Measurements from ENCODE around the gene TRAF4.
A peak's percentile ranks its signal among the peaks of the same experiment; 100 is the strongest.
"Not testable (repeated sequence)": the region's sequence is repeated elsewhere in the genome, so short reads cannot be mapped to it uniquely, and the experiment has no call there.

Gene TRAF4

DNA sequence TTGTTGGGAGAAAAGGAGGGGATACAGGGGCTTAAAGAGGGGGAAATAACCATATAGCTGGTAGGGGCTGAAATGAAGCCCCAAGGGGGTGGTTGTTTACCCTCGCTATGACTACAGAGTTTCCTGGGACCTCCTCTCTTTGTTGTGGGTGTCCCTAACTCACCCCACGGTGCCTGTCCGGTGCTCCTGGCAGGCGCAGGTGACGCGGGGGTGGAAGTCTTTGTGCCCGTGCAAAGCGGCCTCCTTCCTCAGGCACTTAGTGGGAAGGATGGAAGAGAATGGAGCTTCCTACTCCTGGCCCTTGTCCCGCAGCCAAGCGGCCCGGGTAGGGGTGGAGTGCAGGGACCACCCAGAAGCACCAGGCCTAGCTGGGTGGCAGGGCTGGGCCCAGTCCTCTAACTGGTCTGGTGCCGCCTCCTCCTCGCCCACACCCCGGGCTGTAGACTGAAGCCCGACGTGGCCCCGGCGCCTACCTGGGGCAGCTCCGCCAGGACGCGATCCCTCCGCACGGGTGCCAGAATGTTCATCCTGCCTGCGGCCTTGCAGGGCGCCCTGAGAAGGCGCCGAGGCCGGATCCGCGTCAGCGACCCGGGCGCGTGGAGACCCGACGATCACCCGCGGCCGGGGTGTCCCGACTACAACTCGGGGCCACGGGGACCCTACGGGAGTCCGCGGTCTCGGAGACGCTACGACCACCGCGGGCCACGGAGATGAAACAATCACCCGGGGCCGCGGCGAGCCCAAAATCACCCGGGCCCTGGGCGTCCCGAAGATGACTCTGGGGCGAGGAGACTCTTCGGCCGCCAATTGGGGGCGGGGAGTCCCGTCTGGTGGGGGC lies 26.9 kb upstream of the TRAF4 start:
- no peak for DNase-seq

DNA sequence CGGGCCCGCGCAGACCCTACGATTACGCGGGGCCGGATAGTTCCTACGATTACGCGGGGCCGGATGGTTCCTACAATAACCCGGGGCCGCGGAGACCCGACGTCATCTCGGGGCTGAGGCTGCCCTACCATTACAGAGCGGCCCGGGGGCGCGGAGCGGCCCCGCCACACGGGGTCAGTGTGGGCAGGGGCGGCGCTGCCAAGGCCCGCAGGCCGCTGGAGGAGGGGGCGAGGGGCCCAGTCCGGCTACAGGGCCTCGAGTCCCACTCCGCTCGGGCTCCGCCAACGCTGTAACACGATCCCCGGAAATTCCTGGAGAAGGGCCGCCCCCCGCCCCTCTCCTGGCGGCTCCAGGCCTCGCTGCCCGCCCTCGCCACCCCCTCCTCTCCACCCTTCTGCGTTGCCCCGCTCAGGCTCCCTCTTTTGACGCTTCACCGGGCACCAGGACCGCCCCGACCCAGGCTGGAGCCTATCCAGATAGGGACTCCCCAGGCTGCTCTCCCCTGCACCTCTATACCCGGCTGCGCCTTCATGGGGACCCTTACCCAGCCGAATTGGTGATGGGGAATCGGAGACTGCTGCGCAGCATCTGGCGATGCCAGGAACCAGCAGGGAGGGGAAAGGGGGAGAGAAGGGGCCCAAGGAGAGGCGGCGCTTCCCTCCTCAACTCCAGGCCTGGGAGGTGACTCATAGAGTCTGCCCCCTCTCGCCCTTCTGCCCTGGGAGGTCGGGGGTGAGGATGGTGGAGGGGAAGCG lies 26.1 kb upstream of the TRAF4 start, which contains the start of gene RAB34:
Gene RAB34 (minus strand): TSS at position 291 of the 755 bp plus-strand sequence. CDS start 602 bp downstream, outside the sequence.
- no peak for DNase-seq

DNA sequence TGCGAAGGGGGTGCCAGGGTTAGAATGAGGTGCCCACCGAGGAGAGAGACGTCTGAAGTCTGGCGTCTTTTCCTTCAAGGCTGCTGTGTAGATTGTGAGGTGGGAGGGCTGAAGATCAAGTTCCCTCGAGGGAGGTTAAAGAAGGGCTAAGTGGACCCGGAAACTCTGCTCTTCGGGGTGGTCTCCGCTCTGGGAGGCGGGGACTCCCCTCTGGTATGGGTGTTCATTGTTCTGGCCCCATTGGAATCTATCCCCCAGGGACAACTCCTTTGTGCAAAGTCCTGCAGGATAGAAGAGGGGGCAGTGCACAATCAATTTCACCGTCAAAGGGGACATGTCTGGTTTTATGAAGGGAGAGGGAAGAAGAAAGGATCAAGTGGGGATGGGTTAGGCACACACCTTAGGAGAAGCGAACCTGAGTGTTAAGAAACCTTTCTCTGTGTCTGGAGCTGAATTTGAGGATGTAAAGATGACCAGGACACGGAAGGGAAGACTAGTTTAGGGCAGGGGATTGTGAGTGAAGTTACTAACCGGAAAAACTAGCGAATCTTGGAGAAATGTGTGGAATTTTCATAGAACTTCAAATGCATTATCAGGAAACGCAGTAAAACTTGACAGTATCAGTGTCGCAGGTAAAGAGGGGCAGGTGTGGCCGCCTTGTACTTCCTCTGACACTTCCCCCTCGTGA lies 25.3 kb upstream of the TRAF4 start:
- DNase-seq: no peak

DNA sequence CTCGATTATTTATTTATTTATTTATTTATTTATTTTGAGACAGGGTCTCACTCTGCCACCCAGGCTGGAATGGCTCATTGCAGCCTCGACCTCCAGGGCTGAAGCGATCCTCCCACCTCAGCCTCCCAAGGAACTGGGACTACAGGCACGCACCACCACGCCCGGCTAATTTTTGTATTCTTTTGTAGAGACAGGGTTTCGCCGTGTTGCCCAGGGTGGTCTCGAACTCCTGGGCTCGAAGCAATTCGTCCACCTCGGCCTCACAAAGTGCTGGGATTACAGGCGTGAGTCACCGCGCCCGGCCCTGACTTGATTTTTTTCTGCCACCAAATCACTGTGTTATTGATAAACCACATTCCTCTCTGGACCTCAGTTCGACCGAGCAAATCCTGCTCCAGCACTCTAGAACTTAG lies 24.8 kb upstream of the TRAF4 start:
- DNase-seq: no peak

DNA sequence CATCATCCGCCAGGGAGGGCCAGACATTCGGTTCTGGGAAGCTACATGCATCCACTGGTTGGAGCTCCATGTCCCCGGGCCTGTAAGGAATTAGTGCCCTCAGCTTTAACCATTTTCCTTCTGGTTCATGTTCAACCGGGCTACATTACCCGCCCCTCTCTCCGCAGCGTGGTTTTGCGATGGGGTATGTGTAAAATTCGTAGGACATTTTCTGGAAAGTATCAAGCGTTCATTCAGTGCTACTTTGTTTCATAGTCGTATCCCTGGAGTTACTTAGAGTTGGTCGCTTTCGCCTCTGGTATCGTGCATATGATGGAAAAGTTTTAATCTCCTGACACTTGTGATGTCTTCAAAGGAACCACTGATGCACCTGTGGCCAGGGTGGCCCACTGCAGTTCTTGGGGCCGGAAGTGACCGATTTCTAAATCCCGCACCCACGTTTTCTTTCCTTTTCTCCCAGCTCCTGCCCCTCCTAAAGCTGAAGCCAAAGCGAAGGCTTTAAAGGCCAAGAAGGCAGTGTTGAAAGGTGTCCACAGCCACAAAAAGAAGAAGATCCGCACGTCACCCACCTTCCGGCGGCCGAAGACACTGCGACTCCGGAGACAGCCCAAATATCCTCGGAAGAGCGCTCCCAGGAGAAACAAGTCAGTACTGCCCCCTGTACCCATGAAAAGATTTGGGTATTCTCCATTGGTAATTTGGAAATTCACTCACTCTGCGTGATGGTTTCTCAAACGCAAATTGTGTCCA lies 23.4 kb upstream of the TRAF4 start:
- peak; percentile 50 for DNase-seq

DNA sequence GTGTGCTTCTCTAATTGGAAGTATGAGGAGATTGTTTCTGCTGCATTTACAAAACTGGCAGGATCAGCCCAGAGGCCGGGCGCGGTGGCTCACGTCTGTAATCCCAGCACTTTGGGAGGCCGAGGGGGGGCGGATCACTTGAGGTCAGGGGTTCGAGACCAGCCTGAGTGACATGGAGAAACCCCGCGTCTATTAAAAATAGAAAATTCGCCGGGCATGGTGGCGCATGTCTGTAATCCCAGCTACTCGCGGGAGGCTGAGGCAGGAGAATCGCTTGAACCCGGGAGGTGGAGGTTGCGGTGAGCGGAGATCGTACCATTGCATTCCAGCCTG lies 22.8 kb upstream of the TRAF4 start:
- not testable (repeated sequence) for DNase-seq

DNA sequence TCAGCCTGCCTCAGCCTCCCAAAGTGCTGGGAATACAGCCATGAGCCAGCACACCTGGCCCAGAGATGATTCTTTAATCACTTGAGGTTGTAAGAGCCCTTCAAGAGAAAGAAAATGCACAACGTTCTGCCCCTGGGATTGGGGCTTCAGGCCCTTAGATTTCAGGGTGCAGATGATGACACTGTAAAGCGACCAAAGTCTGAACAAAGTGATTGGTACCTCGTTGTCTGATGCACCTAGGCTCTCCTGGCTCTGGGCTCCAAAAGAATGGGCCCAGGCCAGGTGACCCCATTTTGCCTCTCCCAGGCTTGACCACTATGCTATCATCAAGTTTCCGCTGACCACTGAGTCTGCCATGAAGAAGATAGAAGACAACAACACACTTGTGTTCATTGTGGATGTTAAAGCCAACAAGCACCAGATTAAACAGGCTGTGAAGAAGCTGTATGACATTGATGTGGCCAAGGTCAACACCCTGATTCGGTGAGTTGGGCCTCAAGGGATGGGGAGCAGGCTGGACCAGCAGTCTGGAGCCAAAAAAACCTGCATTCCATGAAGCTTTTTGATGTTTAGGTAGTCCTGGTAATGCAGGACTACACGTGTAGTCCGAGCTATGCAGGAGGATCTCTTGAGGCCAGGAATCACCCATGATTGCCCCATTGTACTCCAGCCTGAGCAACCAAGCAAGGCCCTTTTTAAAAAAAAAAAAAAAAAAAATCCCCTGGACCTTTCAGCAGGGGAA lies 21.2 kb upstream of the TRAF4 start:
- no peak for DNase-seq

DNA sequence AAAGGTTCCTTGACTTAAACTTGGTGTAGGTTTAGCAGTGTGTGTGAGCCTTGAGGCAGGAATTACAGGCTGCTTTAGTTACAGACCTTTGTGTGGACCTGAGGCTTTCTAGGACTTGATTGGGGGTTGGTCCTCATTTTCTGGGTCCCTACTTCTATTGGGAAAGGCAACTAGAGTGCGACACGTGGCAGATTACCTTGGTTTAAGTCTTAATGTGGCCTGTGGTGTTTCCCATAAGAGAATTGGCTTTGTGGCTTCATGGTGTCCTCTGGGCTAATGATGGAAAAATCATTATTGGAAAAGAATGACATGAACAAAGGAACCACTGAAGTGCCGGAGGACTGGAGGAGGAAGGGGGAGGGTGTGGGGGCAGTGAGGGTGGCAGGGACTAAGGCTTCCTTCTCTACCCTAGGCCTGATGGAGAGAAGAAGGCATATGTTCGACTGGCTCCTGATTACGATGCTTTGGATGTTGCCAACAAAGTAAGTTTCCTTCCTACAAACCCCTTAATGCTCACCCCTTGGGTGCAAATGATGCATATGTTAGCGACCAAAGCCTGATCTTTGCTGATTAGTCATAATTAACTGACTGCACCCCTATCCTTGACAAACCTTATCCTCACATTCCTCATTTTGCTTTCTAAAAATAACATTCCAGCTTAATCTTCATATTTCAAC lies 20.5 kb upstream of the TRAF4 start:
- DNase-seq: no peak

DNA sequence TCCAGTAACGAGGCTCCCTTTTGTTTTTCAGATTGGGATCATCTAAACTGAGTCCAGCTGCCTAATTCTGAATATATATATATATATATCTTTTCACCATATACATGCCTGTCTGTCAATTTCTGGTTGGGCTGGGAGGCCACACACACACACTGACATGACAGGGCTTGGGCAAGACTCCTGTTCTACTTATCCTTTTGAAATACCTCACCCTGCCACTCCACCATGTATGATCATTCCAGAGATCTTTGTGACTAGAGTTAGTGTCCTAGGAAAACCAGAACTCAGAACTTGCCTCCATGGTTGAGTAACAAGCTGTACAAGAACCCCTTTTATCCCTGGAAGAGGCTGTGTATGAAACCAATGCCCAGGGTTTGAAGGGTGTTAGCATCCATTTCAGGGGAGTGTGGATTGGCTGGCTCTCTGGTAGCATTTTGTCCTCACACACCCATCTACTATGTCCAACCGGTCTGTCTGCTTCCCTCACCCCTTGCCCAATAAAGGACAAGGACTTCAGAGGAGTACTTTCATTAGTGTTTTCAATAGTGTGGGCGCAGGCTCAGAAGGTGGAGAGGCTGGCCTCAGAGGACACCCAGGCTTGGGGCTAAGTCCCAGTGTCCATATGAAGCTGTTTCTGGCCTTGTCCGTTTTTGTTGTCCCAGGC lies 19.8 kb upstream of the TRAF4 start:
- not testable (repeated sequence) for DNase-seq

DNA sequence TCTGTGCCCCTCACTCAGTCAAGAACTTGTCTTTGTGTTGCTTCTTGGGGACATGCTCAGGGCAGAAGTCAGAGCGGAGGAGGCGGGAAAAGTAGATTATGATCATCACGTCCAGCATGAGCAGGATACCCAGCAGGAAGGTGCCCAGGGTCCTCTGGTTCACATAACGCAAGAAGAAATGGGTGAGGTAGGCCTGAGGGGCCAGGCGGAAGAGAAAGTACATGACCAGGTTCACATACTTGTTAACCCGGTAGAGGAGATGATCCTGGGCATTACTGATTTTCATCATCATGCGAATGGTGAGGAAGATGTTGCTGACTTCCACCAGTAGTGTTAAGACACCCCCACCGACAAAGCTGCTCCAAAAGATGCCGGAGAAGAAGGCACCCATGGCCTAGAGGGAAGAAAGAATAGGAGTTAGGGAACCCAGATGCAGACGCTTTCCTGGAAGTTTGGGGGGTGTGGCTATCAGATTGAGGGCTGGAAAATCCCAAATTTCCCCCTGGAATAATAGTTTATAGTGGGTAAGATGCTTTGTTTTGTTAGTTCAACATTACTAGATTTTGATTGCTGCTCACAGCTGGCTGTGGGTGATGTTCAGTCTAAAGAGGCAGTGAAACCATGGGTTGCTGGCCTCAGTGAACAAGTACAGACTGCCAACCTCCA lies 19.2 kb upstream of the TRAF4 start:
- DNase-seq: no peak

DNA sequence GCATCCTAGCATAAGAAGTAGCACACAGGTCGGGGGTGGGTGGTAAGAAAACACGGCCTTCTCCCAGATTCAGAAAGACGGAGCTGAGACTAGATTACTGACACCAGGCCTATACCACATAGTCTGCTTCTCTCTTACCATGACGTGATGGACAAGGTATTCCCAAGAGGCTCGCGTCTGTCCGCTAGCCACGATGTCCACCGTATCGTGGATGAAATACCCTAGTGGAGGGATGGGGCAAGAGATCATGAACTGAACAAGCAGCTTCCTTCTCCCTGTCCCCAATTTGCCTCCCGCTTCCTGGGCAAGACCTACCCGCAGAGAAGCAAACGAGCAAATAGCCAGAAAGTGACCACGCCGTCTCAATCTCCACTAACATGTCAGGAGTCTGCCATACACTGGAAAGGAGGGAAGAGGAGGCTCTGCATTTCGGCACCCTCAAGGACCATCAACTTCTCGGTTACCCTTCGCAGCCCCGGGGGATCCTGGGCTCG lies 18.6 kb upstream of the TRAF4 start:
- no peak for DNase-seq

DNA sequence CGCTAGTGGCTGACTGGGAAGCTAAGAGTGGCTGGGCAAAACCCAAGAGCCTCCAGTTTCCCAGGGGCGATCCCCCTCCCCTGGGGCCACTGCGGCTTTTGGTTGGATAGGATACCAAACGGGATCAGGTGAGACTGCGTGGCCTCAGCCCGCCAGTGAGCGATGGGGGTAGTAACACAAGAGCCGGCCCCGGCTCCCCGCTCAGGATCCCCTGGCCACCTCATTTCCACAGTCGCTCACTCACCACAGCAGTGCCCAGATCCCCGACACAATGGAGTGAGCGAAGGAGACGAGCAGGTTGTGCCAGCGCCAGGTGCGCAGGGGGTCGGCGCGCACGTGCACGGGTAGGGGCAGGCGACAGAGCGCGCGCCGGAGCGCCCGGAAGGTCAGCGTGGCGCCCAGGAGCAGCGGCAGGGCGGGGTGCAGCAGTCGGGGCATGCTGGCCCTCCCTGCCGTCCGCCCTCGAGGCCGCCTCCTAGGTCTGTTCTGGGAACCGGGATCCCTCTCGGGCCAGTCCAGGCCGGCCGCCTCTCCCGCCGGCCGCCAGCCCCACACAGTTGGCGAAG lies 18.1 kb upstream of the TRAF4 start:
- peak; percentile 62 for DNase-seq

DNA sequence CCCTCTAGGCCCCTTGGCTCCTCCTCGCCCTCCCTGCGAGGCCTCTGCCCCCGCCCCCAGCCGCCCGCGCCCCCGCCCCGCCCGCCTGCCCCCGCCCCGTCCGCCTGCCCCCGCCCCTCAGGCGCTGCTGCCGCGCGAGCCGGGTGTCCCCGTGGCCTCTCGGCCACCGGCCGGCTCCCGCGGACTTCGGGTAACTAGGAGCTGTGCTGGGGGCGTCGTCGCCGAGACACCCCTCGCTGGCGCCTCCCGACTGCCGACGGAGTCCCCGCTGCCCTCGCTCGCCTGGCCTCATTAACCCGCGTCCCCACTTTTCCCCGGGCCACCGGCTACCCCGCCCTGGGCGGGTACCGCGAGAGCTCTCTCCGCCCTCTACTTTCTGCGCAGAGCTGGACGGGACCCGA lies 17.6 kb upstream of the TRAF4 start, which contains the start of gene TLCD1:
Gene TLCD1 (minus strand): TSS at position 8 of the 401 bp plus-strand sequence. CDS start 136 bp downstream, outside the sequence.
- DNase-seq: peak; percentile 83

DNA sequence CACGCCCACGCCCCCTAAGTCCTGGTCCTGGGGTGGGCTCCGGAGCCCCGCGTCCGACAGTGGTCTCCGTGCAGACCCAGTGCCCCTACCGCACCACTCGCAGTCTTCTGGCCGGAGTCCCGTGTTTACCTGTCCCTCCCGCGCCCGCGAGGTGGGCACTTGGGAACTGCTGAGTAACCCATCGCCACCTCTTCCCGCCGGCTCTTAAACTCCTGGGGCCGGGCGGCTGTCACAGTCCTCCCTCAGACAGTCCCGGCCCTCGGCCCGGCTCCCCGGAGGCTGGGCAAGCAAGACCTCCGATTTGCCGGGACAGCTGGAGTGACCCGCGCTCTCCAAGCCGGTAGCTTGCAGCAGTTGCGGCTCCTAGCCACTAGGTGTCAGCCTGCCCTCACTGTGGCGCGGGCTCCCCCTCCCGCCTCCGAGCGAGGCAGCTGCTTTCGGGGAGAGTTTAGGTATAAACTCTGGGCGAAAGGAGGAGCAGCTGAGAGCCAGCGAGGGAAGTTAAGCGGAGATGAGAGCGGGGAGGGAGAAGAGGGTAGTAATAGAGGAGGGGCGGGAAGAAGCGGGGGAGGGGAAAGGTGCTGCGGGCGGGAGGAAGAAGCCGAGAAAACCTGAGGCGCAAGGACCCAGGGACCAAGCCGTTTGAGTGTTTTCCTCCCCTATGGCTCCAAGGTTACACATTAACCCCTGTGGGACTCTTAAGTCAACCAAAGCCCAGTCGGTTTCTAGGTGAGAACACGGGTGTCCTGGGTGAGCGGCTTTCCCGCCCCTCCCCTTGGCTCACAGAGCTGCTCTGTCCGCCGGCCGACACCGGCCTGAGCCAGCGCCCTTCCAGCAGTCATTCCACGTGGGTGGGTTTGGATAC lies 17.0 kb upstream of the TRAF4 start:
- DNase-seq: peak; percentile 94

DNA sequence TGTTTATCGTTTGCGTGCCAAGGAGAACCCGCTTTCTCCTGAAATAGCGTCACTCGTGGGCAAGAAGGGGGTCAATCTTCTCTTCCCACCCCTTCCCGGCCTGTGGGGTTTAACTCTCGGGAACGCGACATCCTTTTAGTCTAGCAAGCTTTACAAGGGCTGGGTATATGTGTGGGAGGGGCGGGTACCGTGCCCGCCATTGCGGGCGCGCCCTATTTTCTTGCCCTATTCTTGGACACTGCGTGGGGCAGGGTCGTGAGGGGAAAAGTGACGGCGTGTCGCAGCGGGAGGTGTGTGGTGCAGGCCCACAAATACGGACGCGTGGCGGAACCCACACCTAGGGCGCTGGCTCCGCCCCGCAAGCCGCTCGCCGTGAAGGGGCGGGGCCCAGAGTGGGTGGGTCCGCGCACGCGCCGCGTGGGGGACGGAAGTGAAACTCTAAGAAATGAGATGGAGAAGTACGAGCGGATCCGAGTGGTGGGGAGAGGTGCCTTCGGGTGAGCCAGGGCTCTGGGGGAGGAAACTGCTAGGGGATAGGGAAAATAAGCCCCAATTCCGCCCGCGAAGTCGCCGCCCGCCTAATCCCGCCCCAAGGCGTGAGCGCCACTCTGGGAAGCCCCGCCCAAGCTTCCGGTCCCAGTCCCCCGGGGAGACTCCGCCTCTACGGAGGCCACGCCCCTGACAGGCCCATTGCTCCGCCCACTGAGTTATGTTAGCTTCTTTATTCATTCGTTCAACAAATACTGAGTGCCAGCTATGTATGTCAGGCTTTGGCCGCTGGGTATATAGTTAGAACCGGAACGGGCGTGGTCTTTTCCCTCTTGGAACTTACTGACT lies 15.2 kb upstream of the TRAF4 start, which contains the start of gene NEK8:
Gene NEK8 (plus strand): TSS at position 425 of the 837 bp plus-strand sequence. CDS start 26 bp downstream, at position 451.
- DNase-seq: peak; percentile 99

DNA sequence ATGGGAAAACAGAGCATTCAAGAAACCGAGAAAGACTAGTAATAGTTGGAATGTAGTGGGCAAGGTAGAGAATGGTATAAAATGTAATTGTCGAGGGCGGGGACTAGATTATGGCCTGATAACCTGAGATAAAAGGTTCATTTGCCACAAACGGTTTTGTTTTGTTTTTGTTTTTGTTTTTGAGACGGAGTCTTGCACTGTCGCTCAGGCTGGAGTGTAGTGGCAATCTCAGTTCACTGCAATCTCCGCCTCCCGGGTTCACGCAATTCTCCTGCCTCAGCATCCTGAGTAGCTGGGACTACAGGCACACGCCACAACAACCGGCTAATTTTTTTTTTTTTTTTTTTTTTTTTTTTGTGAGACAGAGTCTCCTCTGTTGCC lies 13.9 kb upstream of the TRAF4 start:
- DNase-seq: no peak

DNA sequence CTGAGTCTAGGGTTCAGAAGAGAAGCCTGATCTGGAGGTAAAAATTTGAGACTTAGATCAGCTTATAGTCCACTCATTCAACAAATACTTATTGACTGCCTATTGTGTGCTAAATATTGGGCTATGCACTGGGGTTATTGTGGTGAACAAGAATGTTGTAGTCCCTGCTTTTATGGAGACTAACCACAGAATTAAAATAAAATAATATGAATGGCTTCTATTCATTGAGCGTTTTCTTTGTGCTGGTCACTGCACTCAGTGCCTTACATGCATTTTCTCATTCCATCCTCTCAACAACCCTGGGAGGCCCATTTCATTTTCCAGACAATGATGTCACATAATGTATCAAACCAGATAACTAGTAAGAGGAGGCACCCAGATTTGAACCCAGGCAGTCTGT lies 10.5 kb upstream of the TRAF4 start:
- no peak for DNase-seq

Measured in activated naive CD4-positive, alpha-beta T cell treated with Interleukin-2 at 50 U/mL for 16 hours (primary cell).